Left lobe of liver (tissue), 2 donors: ENCODE data around the gene ATP1A2. TPM values are rescaled to one million over a fixed set of nuclear protein-coding genes. Genes with fewer than 3 reads are reported as not detected.

Source experiments
- ATAC-seq: fragments of 200-7000 bp; cut with Tn5 transposase; one replicate; pipeline ENCODE4 v1.9.1; 2020; ENCODE audit warnings: mild to moderate bottlenecking, moderate library complexity
- DNase-seq: peaks from one replicate; pipeline ENCODE4 v3.0.0-alpha.2; 2020; ENCODE audit warnings: low spot score
- total RNA-seq: library from RNA; stranded (reverse); gene quantifications from one replicate; pipeline ENCODE4 v1.2.1, GENCODE V29; 2021
- donor health status: DM: no; HTN: no; CAD: no; lungs with moderate emphysema.
- donor health status: DM: no; HTN: yes; CAD: no.

ATP1A2 gene
- total RNA-seq, 1 donor from 2014 or later: 0.45 TPM

DNA sequence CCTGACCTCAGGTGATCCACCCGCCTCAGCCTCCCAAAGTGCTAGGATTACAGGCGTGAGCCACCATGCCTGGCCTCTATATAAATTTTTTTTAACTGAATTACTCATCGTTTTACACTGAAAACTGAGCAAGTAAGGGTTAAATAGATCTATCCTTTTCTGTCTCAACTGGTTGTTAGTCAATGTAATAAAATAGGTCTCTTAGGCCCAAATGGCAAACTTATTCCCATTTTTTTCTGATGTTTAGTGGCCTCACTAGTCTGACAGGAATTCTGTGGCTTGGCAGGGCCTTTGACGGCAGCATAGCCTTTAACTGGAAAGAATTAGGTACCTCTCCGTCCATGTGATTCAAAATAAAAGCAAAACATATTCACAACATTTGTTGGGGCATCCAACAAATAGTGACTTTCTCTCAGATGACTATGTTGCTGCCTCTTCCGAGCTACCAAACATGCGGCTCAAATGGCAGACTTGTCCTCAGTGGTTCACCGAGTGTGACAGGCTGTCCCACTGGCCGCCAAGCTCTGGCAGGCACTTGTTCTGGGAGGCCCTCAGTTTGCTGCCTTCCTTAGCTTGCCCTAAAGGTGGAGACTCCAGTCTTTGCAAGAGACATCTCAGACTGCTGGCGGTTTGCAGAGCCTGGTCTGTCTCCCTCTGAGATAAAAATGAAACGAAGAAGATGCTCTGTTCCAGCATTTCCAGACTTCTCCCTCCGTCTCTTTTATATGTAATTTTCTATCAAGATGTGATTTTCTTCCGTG, 53.2 kb downstream of the ATP1A2 start:
- no peak for ATAC-seq
- DNase-seq: no peak

DNA sequence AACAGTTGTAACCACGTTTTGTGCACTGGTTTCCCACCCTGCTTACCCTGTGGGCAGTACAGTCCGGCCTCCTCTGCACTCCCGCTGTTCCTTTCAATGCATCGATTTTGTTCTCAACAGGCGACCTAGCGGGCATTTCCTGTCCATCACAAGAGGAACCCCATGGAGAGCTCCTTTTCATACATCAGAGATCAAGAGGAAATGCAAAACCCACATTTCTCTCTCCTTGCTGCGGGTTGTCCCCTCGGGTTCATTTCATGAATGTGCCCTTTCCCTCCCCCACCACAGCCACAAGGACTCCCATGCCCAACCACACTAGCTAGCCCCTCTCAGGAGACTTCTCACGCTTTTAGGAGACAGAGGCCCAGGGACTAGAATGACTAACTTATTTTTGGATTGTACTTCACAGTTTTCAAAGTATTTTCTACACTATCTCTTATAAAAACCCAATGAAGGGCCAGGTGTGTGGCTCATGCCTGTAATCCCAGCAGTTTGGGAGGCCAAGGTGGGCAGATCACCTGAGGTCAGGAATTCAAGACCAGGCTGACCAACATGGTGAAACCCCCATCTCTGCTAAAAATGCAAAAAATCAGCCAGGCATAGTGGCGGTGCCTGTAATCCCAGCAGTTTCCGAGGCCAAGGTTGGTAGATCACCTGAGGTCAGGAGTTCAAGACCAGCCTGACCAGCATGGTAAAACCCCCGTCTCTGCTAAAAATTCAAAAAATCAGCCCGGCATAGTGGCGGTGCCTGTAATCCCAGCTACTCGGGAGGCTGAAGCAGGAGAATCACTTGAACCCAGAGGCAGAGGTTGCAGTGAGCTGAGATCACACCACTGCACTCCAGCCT, 54.2 kb downstream of the ATP1A2 start:
- ATAC-seq (no peak), DNase-seq (no peak)

GRCh38 chr1:160171354-160171753, 55.8 kb downstream of the ATP1A2 start:
- DNase-seq: no peak

DNA sequence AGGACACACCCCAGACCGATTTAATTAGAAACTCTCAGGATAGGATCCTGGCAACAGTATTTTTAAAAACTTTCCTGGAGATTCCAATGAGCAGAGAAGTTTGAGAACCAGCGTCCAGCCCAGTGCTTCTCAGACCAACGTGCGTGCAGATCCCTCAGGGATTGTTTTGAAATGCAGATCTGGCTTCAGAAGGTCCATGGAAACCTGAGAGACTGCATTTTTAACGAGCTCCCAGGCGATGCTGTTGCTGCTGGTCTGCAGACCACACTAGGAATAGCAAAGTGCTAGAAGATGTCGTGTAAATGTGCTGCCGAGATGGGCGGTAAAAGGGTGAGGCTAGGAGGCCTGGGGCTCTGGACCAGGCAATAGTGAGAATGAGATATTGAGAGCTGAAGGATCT, 56.4 kb downstream of the ATP1A2 start:
- DNase-seq (no peak), ATAC-seq (no peak)

More at GRCh38 chr1:160171354-160171753, 55.8 kb downstream of the ATP1A2 start:
- no peak for ATAC-seq

DNA sequence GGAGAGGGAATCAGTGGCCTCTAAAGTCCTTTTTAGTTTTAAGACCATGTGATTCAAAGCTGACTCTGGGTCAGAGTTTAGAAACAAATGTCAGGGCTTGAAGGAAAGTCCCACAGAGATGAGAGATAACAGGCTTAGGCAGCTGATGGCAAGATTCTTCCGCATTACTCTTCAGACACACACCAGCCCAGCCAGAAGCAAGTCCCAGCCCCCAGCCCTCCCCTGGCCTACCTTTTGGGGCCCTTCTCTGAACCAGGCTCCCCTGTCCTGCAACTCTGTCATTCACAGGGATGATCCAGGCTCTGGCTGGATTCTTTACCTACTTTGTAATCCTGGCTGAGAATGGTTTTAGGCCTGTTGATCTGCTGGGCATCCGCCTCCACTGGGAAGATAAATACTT, 61.7 kb downstream of the ATP1A2 start:
- DNase-seq (no peak), ATAC-seq (no peak)

DNA sequence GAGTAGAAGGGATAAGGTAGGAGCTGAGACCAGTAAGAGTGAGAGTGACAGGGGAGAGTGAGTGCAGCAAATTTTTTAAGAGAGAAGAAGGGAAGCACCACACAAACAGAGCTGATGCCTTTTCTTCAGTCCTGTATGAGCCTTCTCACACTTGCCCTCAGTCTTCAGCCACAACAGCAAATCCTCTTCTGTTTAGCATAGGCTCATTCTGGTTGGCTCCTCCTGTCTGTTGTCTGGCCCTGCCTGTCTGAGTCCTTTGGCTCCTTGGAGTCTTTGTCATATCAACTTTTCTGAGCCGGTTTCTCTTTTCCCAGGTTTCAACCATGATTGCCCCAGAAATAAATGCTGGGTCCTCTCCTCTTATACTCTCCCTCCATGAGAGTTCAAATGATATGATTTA, 62.1 kb downstream of the ATP1A2 start:
- DNase-seq (no peak), ATAC-seq (no peak)

GRCh38 chr1:160178731-160179130, 63.2 kb downstream of the ATP1A2 start:
- DNase-seq (no peak), ATAC-seq (no peak)

- ATAC-seq: no peak
- DNase-seq: no peak
Observed at GRCh38 chr1:160179336-160179735, 63.8 kb downstream of the ATP1A2 start.

- DNase-seq: no peak
Observed at GRCh38 chr1:160186246-160186645, 70.7 kb downstream of the ATP1A2 start.

DNA sequence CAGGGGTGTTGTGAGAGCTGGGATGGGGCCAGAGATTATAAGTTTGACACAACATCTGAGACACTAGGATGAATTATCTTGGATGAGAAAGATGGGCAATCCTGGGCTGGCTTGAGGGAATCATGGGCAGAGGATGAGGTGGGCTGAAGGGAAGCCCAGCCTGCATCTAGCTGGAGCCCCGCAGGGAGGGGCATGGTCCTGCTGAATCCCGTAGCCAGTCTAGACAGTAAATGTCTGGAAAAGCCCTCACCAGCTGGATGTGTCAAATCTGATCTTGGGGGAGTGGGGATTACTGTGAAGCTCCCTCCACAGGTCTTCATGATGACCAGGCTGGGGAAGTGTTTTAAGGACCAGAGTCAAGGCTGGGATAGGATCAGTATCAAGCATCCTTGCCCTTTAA, 71.2 kb downstream of the ATP1A2 start:
- DNase-seq (no peak), ATAC-seq (no peak)

More at GRCh38 chr1:160186246-160186645, 70.7 kb downstream of the ATP1A2 start:
- ATAC-seq: no peak

GRCh38 chr1:160187407-160187806, 71.8 kb downstream of the ATP1A2 start:
- no peak for DNase-seq
- no peak for ATAC-seq

- no peak for ATAC-seq
Observed at GRCh38 chr1:160188341-160188740, 72.8 kb downstream of the ATP1A2 start.

DNA sequence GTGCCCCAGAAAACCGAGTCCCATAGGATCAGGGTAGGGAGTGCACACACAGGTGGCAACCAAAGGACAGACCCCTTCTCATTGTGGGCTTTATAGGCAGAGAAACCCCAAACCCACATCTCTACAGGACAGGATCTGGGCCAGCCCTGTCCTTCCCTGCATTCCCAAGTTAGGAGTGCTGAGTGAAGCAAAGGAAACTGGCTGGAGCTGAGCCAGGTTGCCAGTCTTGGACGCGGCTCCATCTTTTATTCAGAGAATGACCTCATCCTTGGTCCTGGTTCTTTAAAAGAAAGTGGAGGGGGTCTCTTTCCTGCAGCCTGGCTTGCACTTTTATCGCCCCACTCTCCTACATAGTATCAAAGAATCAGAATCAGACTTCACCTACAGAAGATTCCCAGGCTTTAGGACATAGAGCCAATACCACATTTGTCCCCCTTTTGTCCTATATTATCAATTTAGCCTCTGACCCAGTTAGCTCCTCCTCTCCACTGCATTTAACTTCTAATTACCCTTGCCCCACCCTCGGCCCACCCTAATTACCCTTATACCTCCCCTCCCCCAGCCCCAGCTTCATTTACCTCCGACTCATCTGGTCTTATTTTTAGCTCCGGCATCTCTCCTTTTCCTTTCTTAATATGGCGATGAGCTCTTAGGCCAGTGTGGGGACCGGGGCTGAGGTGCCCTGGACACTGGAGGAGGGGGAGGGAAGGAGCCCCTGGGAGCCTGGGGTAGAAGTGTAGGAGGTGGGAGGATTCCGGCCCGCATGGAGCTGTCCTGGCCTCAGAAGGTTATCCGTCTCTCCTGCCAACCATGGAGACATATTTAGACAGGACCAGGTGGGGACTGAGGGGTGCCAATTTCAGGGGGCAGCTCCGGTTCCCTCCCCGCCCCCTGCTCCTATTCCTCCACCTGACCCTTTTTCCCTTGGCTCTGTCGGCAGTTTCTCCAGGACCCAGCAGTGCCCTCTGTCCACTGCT, 74.4 kb downstream of the ATP1A2 start, which contains the start of gene CASQ1:
Gene CASQ1 (plus strand): TSS at position 927 of the 977 bp plus-strand sequence. CDS start 177 bp downstream, outside the sequence.
- DNase-seq: no peak
- no peak for ATAC-seq

More at GRCh38 chr1:160188341-160188740, 72.8 kb downstream of the ATP1A2 start:
- no peak for DNase-seq

DNA sequence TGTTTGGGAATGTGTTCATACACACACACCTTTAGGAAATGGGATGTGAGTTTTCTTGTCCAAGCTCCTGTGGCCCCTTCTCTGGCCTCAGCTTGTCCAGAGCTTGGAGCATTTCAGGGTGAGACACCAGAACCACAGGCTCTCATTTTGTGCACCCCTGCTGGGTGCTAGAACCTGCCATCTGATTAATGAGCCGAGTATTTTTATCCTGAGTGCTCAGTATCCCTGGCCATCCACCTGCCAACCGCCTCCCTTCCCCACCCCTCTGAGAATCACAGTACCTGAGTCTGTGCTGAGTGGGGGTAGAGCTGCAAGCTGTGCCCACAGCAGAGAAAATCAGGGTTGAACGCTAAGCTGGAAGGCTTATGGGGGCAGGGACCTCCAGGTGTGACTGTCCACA, 76.2 kb downstream of the ATP1A2 start:
- ATAC-seq (no peak), DNase-seq (no peak)

DNA sequence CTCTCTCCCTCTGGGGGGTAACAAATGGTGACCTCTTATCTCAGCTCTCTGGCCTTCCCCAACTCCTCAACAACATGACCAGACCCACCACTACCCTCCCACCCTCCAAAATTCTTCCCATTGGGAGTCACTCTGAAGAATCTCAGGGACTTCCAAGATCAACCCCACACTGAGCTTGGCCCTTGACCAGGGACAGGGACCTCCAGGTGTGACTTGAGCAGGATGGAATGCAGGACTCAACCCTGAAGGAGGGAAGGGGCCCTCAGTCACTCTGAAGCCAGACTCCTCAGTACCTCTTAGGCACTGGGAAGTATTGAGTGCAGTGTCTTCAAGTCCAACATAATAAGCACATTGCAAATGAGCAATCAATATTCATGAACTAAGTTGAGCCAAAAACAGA, 76.7 kb downstream of the ATP1A2 start:
- ATAC-seq (no peak), DNase-seq (no peak)

Other genes with a start within 250 kb of the ATP1A2 start
- gene CFAP45, start 215.6 kb upstream of the ATP1A2 start, total RNA-seq: not detected
- gene TAGLN2, start 190.3 kb upstream of the ATP1A2 start, total RNA-seq: 68.3 TPM
- 17.0 TPM for gene IGSF9, start 170.1 kb upstream of the ATP1A2 start, total RNA-seq
- 0.83 TPM for gene SLAMF9, start 161.5 kb upstream of the ATP1A2 start, total RNA-seq
- 3.4 TPM for gene PIGM, start 83.8 kb upstream of the ATP1A2 start, total RNA-seq
- 0.28 TPM for gene KCNJ10, start 45.6 kb upstream of the ATP1A2 start, total RNA-seq
- gene KCNJ9, start 34.2 kb upstream of the ATP1A2 start, total RNA-seq: not detected
- 54.5 TPM for gene IGSF8, start 17.1 kb upstream of the ATP1A2 start, total RNA-seq
- gene ATP1A4, start 35.8 kb downstream of the ATP1A2 start, total RNA-seq: not detected
- not detected for gene CASQ1, start 74.8 kb downstream of the ATP1A2 start, total RNA-seq
- gene PEA15, start 89.6 kb downstream of the ATP1A2 start, total RNA-seq: 11.3 TPM
- gene DCAF8, start 146.8 kb downstream of the ATP1A2 start, total RNA-seq: 127 TPM
- 82.5 TPM for gene PEX19, start 169.4 kb downstream of the ATP1A2 start, total RNA-seq
- gene COPA, start 227.5 kb downstream of the ATP1A2 start, total RNA-seq: 94.8 TPM
- gene NCSTN, start 227.6 kb downstream of the ATP1A2 start, total RNA-seq: 32.1 TPM